Measurements from ENCODE around the gene SFTPD. TPM values are rescaled to one million over a fixed set of nuclear protein-coding genes. Genes with fewer than 3 reads are reported as not detected.

SFTPD gene
- not detected in 2 replicates for total RNA-seq

GRCh38 chr10:79948976-79949722 lies at the start of gene SFTPD:
Gene SFTPD, minus strand, starts transcription at chr10:79949105. Its CDS starts 2,446 bp downstream, at chr10:79946659.

Other genes with a start within 250 kb of the SFTPD start
- under 0.01 and 0.23 TPM in 2 replicates for gene NUTM2B, start 245.9 kb downstream of the SFTPD start, total RNA-seq
- 0.05 TPM in 1 of 2 replicates, not detected in the other for gene NUTM2E, start 122.4 kb downstream of the SFTPD start, total RNA-seq
- 6.6 and 8.3 TPM in 2 replicates for gene TMEM254, start 129.6 kb upstream of the SFTPD start, total RNA-seq
- gene PLAC9, start 183.6 kb upstream of the SFTPD start, total RNA-seq: 2.6 and 2.7 TPM in 2 replicates